HEK293T (cell line): Measurements from ENCODE around the gene TEX51.

Experiments
- CTCF ChIA-PET: fragments of 350-600 bp; formaldehyde crosslinking; extraction: SDS; loops from one replicate; lab custom pipeline; 2021; ENCODE audit warnings: antibody characterized with exemption, inconsistent platforms; lab: Yijun Ruan, JAX
- POLR2A ChIA-PET: fragments of 350-600 bp; formaldehyde crosslinking; extraction: SDS; loops from one replicate; lab custom pipeline; 2020; ENCODE audit warnings: antibody characterized with exemption, inconsistent platforms; lab: Yijun Ruan, JAX
- DNase-seq: peaks from one replicate; pipeline ENCODE4 v3.0.0; 2012; ENCODE audit warnings: mixed read lengths; ENCODE audit errors: extremely low spot score
- ARNT ChIP-seq: fragments of 450-650 bp; IDR thresholded peaks from 2 replicates; pipeline ENCODE4 v1.6.1; 2017; ENCODE audit warnings: mild to moderate bottlenecking
- BHLHE40 ChIP-seq: fragments of 450-650 bp; IDR thresholded peaks from 2 replicates; pipeline ENCODE4 v1.6.1; 2016; ENCODE audit warnings: mild to moderate bottlenecking, moderate library complexity, borderline replicate concordance
- CTBP1 ChIP-seq: fragments of 450-650 bp; IDR thresholded peaks from 2 replicates; pipeline ENCODE4 v1.6.1; 2016; ENCODE audit warnings: borderline replicate concordance
- ELF4 ChIP-seq: fragments of 450-650 bp; IDR thresholded peaks from 2 replicates; pipeline ENCODE4 v1.6.1; 2017; ENCODE audit warnings: antibody characterized with exemption
- FOXA1 ChIP-seq: fragments of 450-650 bp; IDR thresholded peaks from 2 replicates; pipeline ENCODE4 v1.6.1; 2016; ENCODE audit warnings: mild to moderate bottlenecking
- FOXK2 ChIP-seq: fragments of 450-650 bp; IDR thresholded peaks from 2 replicates; pipeline ENCODE4 v1.6.1; 2016; ENCODE audit warnings: mild to moderate bottlenecking
- FOXM1 ChIP-seq: fragments of 450-650 bp; IDR thresholded peaks from 2 replicates; pipeline ENCODE4 v1.6.1; 2017; ENCODE audit warnings: mild to moderate bottlenecking, borderline replicate concordance
- HDGF ChIP-seq: fragments of 450-650 bp; IDR thresholded peaks from 2 replicates; pipeline ENCODE4 v1.6.1; 2017; ENCODE audit warnings: antibody characterized with exemption, borderline replicate concordance
- L3MBTL2 ChIP-seq: fragments of 450-650 bp; conservative IDR thresholded peaks from 2 replicates; pipeline ENCODE4 v1.6.1; 2016; ENCODE audit warnings: mild to moderate bottlenecking
- LEF1 ChIP-seq: fragments of 450-650 bp; IDR thresholded peaks from 2 replicates; pipeline ENCODE4 v1.6.1; 2017; ENCODE audit warnings: mild to moderate bottlenecking, borderline replicate concordance
- NFRKB ChIP-seq: fragments of 450-650 bp; IDR thresholded peaks from 2 replicates; pipeline ENCODE4 v1.6.1; 2016; ENCODE audit warnings: mild to moderate bottlenecking, moderate library complexity
- PKNOX1 ChIP-seq: fragments of 450-650 bp; IDR thresholded peaks from 2 replicates; pipeline ENCODE4 v1.6.1; 2016
- SP1 ChIP-seq: fragments of 450-650 bp; IDR thresholded peaks from 2 replicates; pipeline ENCODE4 v1.6.1; 2017
- SUZ12 ChIP-seq: fragments of 450-650 bp; IDR thresholded peaks from 2 replicates; pipeline ENCODE4 v1.6.1; 2016; ENCODE audit warnings: mild to moderate bottlenecking
- TARDBP ChIP-seq: fragments of 450-650 bp; IDR thresholded peaks from 2 replicates; pipeline ENCODE4 v1.6.1; 2016
- ZNF384 ChIP-seq: fragments of 450-650 bp; IDR thresholded peaks from 2 replicates; pipeline ENCODE4 v1.6.1; 2016

TEX51 gene

GRCh38 chr2:126932529-126932928 lies 33.8 kb downstream of the TEX51 start:
- no peak for DNase-seq
- POLR2A ChIA-PET: no interaction called here
- no peak for TF ChIP-seq PKNOX1
- CTCF ChIA-PET: no interaction called here

GRCh38 chr2:126932966-126933710 lies 34.4 kb downstream of the TEX51 start:
- ChIA-PET POLR2A (no interaction called here), CTCF (interaction anchor here (0.7 to 1.2 kb wide), 2 partner anchors 22 to 38 kb away, joined by 3 to 4 read pairs; no protein-coding TSS in a partner anchor)
- TF ChIP-seq NFRKB (no peak), FOXK2 (no peak), LEF1 (no peak), ZNF384 (no peak)
- DNase-seq: no peak

- CTCF ChIA-PET: interaction anchor here (0.7 to 1.2 kb wide), 2 partner anchors 21 to 38 kb away, joined by 3 to 4 read pairs; no protein-coding TSS in a partner anchor
Observed at GRCh38 chr2:126933711-126934091, 35.0 kb downstream of the TEX51 start.

GRCh38 chr2:126934809-126935208 lies 36.1 kb downstream of the TEX51 start:
- no peak for DNase-seq
- ChIA-PET CTCF (no interaction called here), POLR2A (no interaction called here)
- TF ChIP-seq ELF4 (no peak), L3MBTL2 (no peak), ZNF384 (no peak), FOXM1 (no peak), BHLHE40 (no peak), PKNOX1 (no peak), FOXK2 (no peak), FOXA1 (no peak), HDGF (no peak), LEF1 (no peak), ARNT (no peak), SP1 (no peak), CTBP1 (no peak), SUZ12 (no peak), NFRKB (no peak), TARDBP (no peak)

More at GRCh38 chr2:126933711-126934091, 35.0 kb downstream of the TEX51 start:
- TF ChIP-seq BHLHE40: no peak
- no peak for TF ChIP-seq FOXM1
- TF ChIP-seq TARDBP: no peak
- POLR2A ChIA-PET: no interaction called here
- DNase-seq: no peak

GRCh38 chr2:126935774-126936173 lies 37.1 kb downstream of the TEX51 start:
- ChIA-PET CTCF (no interaction called here), POLR2A (no interaction called here)
- no peak for DNase-seq
- TF ChIP-seq FOXK2 (no peak), ELF4 (no peak), BHLHE40 (no peak), FOXM1 (no peak), SUZ12 (no peak), SP1 (no peak), ZNF384 (no peak)

- CTCF ChIA-PET: no interaction called here
- TF ChIP-seq FOXM1: no peak
- no peak for TF ChIP-seq PKNOX1
- TF ChIP-seq ELF4: no peak
- no peak for TF ChIP-seq FOXA1
- TF ChIP-seq FOXK2: no peak
- TF ChIP-seq LEF1: no peak
- POLR2A ChIA-PET: no interaction called here
- no peak for DNase-seq
Observed at GRCh38 chr2:126936219-126936723, 37.6 kb downstream of the TEX51 start.

GRCh38 chr2:126940331-126940730 lies 41.6 kb downstream of the TEX51 start:
- no peak for DNase-seq
- TF ChIP-seq FOXK2: no peak
- no peak for TF ChIP-seq ELF4
- TF ChIP-seq ZNF384: no peak
- no peak for TF ChIP-seq TARDBP
- TF ChIP-seq SUZ12: no peak
- no peak for TF ChIP-seq CTBP1
- no peak for TF ChIP-seq PKNOX1
- no peak for TF ChIP-seq LEF1
- no peak for TF ChIP-seq FOXA1
- TF ChIP-seq BHLHE40: no peak
- no peak for TF ChIP-seq NFRKB
- no peak for TF ChIP-seq L3MBTL2
- TF ChIP-seq FOXM1: no peak
- no peak for TF ChIP-seq HDGF
- TF ChIP-seq SP1: no peak
- TF ChIP-seq ARNT: no peak
- CTCF ChIA-PET: interaction anchor here (0.6 kb wide), 1 partner anchor 57 kb away, joined by 3 read pairs; no protein-coding TSS in a partner anchor
- POLR2A ChIA-PET: no interaction called here
